Endothelial cell of coronary artery (primary cell): ENCODE results near the gene ZSWIM7. TPM values are rescaled to one million over a fixed set of nuclear protein-coding genes. Genes with fewer than 3 reads are reported as not detected.

Experiments used
- total RNA-seq: library from RNA; depleted of rRNA; stranded (reverse); fragments of >200 nt; gene quantifications from 2 replicates; pipeline ENCODE4 v1.2.3, GENCODE V29; 2014

Gene ZSWIM7, protein sequence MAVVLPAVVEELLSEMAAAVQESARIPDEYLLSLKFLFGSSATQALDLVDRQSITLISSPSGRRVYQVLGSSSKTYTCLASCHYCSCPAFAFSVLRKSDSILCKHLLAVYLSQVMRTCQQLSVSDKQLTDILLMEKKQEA
- total RNA-seq = 13.7 and 16.4 TPM in 2 replicates

DNA sequence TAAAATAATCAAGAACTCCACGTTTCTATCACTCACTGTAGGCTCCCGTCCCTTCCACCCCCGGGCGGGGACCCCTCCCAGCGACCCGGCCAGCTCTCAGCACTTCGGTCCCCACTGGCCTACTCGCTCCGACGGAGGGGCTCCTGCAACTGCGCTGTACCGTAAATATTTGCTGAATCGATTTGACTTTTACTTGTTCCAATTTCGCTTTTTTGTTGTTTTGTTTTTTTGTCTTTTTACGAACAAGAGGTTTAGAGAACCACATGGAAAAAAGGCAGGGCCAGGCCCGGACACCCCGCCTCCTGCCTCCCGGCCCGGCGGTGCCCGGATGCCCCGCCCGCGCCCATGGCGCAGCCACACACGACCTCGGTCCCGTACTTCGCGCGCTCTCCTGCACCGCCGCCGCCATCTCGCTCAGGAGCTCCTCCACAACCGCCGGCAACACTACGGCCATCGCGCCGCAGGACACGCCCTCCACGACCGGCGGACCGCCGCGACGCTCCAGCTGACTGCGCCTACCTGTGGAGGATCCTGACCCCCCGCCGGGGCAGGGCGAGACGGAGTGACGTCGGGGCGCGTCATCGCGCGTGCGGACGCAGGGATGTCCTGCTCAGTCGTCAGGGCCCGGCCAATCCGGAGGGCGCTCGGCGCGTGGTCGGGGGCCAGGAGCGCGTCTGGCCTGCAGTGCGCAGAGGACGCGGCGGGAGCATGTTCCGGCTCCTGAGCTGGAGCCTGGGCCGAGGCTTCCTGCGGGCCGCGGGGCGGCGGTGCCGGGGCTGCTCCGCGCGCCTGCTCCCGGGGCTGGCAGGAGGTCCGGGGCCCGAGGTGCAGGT lies at the start of gene ZSWIM7, which contains the start of gene TTC19:
TSS of gene ZSWIM7 (minus strand) at position 564 of the 833 bp plus-strand sequence. CDS start at position 454, 110 bp downstream.
TSS of gene TTC19 (plus strand) at position 684 of the 833 bp plus-strand sequence. CDS start at position 709, 25 bp downstream.

DNA sequence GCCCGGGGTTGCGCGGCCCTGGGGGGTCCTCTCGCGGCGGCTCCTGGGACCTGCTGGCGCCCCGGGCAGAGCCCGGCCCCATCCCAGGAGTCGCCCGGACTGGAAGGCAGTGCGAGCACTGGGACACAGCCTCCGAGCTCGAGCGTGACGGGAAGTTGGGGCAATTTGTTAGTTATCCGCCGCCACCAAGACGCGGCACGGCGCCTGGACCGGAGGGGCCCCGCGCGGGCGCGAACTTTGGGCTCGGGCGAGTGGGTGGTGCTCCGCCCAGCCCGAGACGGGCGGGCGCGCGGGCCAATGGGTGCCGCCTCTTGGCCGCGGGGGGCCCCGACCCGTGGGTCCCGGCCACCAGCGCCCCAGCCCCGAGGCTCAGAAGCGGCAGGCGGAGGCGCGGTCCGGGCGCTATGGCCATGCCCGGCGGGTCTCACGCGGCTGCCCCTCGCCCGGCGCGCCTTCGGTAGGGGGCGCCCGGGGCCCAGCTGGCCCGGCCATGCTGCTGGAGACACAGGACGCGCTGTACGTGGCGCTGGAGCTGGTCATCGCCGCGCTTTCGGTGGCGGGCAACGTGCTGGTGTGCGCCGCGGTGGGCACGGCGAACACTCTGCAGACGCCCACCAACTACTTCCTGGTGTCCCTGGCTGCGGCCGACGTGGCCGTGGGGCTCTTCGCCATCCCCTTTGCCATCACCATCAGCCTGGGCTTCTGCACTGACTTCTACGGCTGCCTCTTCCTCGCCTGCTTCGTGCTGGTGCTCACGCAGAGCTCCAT lies 54.6 kb downstream of the ZSWIM7 start, which contains the start of gene ADORA2B:
TSS of gene ADORA2B (plus strand) at position 372 of the 768 bp plus-strand sequence. CDS start at position 491, 119 bp downstream.

Other genes starting within 250 kb of the ZSWIM7 start
- 6.7 and 12.5 TPM in 2 replicates for gene ADORA2B, start 54.6 kb downstream of the ZSWIM7 start, total RNA-seq
- gene TTC19, start 120 bp upstream of the ZSWIM7 start, total RNA-seq = 30.1 and 40.4 TPM in 2 replicates
- 81.7 and 97.8 TPM in 2 replicates for gene NCOR1, start 215.8 kb upstream of the ZSWIM7 start, total RNA-seq
- gene PIGL, start 217.5 kb upstream of the ZSWIM7 start, total RNA-seq = 12.1 and 12.2 TPM in 2 replicates